ENCODE results near the gene DLST. TPM values are rescaled to one million over a fixed set of nuclear protein-coding genes. Genes with fewer than 3 reads are reported as not detected.

The DLST gene
- total RNA-seq, 1 experiment from 2014 or later = 309 TPM

- H3K9me2 ChIP-seq (ENCODE audit: insufficient read depth) = no peaks in the 10 kb centered on the region
- H3K27ac ChIP-seq = no peak overlapping the region
- H3F3A ChIP-seq (ENCODE audit: insufficient read depth, low read depth) = no peaks in the 10 kb centered on the region
- no peaks in the 10 kb centered on the region for H3K27me3 ChIP-seq (ENCODE audit: insufficient read depth, low read depth)
- TF ChIP-seq EZH2 (IDR thresholded peaks at IDR 0.05; ENCODE audit: low read depth) (no peak), CTCF (conservative IDR thresholded peaks at IDR 0.05) (no peak)
- BruUV-seq (replicated peaks) = no TSS peak
- no peaks in the 10 kb centered on the region for H4K20me1 ChIP-seq (ENCODE audit: insufficient read depth)
- H3K9me3 ChIP-seq (ENCODE audit: insufficient read depth, low read depth) = no peaks in the 10 kb centered on the region
- H3K4me1 ChIP-seq (replicated peaks; ENCODE audit: insufficient read depth) = no peaks in the 10 kb centered on the region
- no peak overlapping the region for H2AFZ ChIP-seq
- no peaks in the 10 kb centered on the region for H3K36me3 ChIP-seq (ENCODE audit: low read depth)
- POLR2A ChIA-PET (ENCODE audit: unreplicated experiment) = interaction anchor here (0.5 to 0.7 kb wide), 3 partner anchors 77 to 191 kb away, joined by 3 to 12 read pairs (median 5); no protein-coding TSS in a partner anchor
- no peak overlapping the region for H3K4me3 ChIP-seq
- CTCF ChIA-PET = no interaction called here
- no peak for DNase-seq
- intact Hi-C loops (cut with micrococcal nuclease; ENCODE audit: unreplicated experiment) = no loop called here
- no peaks in the 10 kb centered on the region for H3K79me2 ChIP-seq (ENCODE audit: low read depth)
- H3K4me2 ChIP-seq = no peak overlapping the region
Observed at GRCh38 chr14:74934041-74934440, 52.3 kb downstream of the DLST start.

GRCh38 chr14:74934476-74935359 lies 53.0 kb downstream of the DLST start:
- H3F3A ChIP-seq (ENCODE audit: insufficient read depth, low read depth) = peaks cover under 1% of the 10 kb centered on the region; the same call in 1 of the 2 replicates
- no peaks in the 10 kb centered on the region for H3K9me2 ChIP-seq (ENCODE audit: insufficient read depth)
- no peaks in the 10 kb centered on the region for H3K36me3 ChIP-seq (ENCODE audit: low read depth)
- no TSS peak for BruUV-seq (replicated peaks)
- DNase-seq = no peak
- ChIA-PET POLR2A (ENCODE audit: unreplicated experiment) (interaction anchor here (0.7 kb wide), 1 partner anchor 190 kb away, joined by 5 read pairs; no protein-coding TSS in a partner anchor), CTCF (no interaction called here)
- H4K20me1 ChIP-seq (ENCODE audit: insufficient read depth) = no peaks in the 10 kb centered on the region
- H3K79me2 ChIP-seq (ENCODE audit: low read depth) = no peaks in the 10 kb centered on the region
- H3K4me3 ChIP-seq = no peak overlapping the region
- intact Hi-C loops (cut with micrococcal nuclease; ENCODE audit: unreplicated experiment) = no loop called here
- no peaks in the 10 kb centered on the region for H3K27me3 ChIP-seq (ENCODE audit: insufficient read depth, low read depth)
- H2AFZ ChIP-seq = no peak overlapping the region
- TF ChIP-seq EZH2 (IDR thresholded peaks at IDR 0.05; ENCODE audit: low read depth) (no peak), CTCF (conservative IDR thresholded peaks at IDR 0.05) (no peak)
- H3K4me2 ChIP-seq = no peak overlapping the region
- peaks cover 3% of the 10 kb centered on the region for H3K4me1 ChIP-seq (replicated peaks; ENCODE audit: insufficient read depth)
- H3K9me3 ChIP-seq (ENCODE audit: insufficient read depth, low read depth) = no peaks in the 10 kb centered on the region
- no peak overlapping the region for H3K27ac ChIP-seq

GRCh38 chr14:74935360-74935680 lies 53.6 kb downstream of the DLST start:
- Histone ChIP-seq H3K36me3 (ENCODE audit: low read depth) (no peaks in the 10 kb centered on the region), H3F3A (ENCODE audit: insufficient read depth, low read depth) (peaks cover 6% of the 10 kb centered on the region; the same call in 1 of the 2 replicates), H3K9me3 (ENCODE audit: insufficient read depth, low read depth) (no peaks in the 10 kb centered on the region), H3K4me3 (no peak overlapping the region), H3K4me2 (no peak overlapping the region), H3K27me3 (ENCODE audit: insufficient read depth, low read depth) (no peaks in the 10 kb centered on the region), H4K20me1 (ENCODE audit: insufficient read depth) (no peaks in the 10 kb centered on the region), H2AFZ (no peak overlapping the region), H3K9me2 (ENCODE audit: insufficient read depth) (no peaks in the 10 kb centered on the region), H3K4me1 (replicated peaks; ENCODE audit: insufficient read depth) (peaks cover 10% of the 10 kb centered on the region), H3K79me2 (ENCODE audit: low read depth) (no peaks in the 10 kb centered on the region), H3K27ac (no peak overlapping the region)
- no TSS peak for BruUV-seq (replicated peaks)
- intact Hi-C loops (cut with micrococcal nuclease; ENCODE audit: unreplicated experiment) = no loop called here
- DNase-seq = no peak
- TF ChIP-seq CTCF (conservative IDR thresholded peaks at IDR 0.05) (no peak), EZH2 (IDR thresholded peaks at IDR 0.05; ENCODE audit: low read depth) (no peak)
- POLR2A ChIA-PET (ENCODE audit: unreplicated experiment) = no interaction called here
- CTCF ChIA-PET = interaction anchor here (0.7 kb wide), 1 partner anchor 313 kb away, joined by 3 read pairs; no protein-coding TSS in a partner anchor
